Mammary epithelial cell (primary cell): ENCODE results near the gene MEX3A.

Source experiments
- EZH2 ChIP-seq: IDR thresholded peaks from 2 replicates; pipeline ENCODE4 v1.6.1; 2012; ENCODE audit warnings: low read length, inconsistent platforms, borderline replicate concordance
- TF ChIP-seq, protein P1 (sequence below), 2 donors: IDR thresholded peaks in 1 of 2; conservative IDR thresholded peaks in 1 of 2; 2 replicates each; pipeline ENCODE4 v1.5.1; 2011 to 2012; ENCODE audit warnings: inconsistent platforms in 2 of 2, low read length in 2 of 2, mild to moderate bottlenecking in 2 of 2, control low read depth in 1 of 2, low read depth in 1 of 2; ENCODE audit not compliant: insufficient read depth in 1 of 2; ENCODE audit errors: extremely low read depth in 1 of 2

DNA sequence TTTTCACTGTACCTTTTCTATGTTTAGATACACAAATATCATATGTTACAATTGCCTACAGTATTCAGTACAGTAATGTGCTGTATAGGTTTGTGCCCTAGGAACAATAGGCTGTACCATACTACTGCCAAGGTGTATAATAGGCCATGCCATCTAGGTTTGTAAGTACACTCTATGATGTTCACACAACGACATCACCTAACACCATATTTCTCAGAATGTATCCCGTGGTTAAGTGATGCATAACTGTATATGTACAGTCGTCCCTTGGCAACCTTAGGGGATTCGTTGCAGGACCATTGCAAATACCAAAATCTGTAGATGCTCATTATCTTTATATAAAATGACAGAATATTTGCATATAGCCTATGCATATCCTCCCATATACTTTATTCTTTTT lies 55.7 kb downstream of the MEX3A start:
- TF ChIP-seq, protein P1, sequence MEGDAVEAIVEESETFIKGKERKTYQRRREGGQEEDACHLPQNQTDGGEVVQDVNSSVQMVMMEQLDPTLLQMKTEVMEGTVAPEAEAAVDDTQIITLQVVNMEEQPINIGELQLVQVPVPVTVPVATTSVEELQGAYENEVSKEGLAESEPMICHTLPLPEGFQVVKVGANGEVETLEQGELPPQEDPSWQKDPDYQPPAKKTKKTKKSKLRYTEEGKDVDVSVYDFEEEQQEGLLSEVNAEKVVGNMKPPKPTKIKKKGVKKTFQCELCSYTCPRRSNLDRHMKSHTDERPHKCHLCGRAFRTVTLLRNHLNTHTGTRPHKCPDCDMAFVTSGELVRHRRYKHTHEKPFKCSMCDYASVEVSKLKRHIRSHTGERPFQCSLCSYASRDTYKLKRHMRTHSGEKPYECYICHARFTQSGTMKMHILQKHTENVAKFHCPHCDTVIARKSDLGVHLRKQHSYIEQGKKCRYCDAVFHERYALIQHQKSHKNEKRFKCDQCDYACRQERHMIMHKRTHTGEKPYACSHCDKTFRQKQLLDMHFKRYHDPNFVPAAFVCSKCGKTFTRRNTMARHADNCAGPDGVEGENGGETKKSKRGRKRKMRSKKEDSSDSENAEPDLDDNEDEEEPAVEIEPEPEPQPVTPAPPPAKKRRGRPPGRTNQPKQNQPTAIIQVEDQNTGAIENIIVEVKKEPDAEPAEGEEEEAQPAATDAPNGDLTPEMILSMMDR (conservative IDR thresholded peaks at IDR 0.05 in 1 of 2, IDR thresholded peaks at IDR 0.05 in 1 of 2; ENCODE audit: extremely low read depth in 1 of 2, insufficient read depth in 1 of 2, low read depth in 1 of 2, low read length in 2 of 2), result no peak
- no peak for TF ChIP-seq EZH2
